ENCODE results near the gene STK25.

- TF ChIP-seq KDM1A (IDR thresholded peaks at IDR 0.05; ENCODE audit: low read depth) (no peak), POLR2A (IDR thresholded peaks at IDR 0.05; ENCODE audit: low read length) (no peak), RARB (CRISPR knock-in tag; IDR thresholded peaks at IDR 0.05) (no peak), ESRRA (IDR thresholded peaks at IDR 0.05; ENCODE audit: borderline replicate concordance, low read length) (no peak), CBX2 (IDR thresholded peaks at IDR 0.05; ENCODE audit: borderline replicate concordance, low read depth) (no peak)
- TF ChIP-seq, protein P1, sequence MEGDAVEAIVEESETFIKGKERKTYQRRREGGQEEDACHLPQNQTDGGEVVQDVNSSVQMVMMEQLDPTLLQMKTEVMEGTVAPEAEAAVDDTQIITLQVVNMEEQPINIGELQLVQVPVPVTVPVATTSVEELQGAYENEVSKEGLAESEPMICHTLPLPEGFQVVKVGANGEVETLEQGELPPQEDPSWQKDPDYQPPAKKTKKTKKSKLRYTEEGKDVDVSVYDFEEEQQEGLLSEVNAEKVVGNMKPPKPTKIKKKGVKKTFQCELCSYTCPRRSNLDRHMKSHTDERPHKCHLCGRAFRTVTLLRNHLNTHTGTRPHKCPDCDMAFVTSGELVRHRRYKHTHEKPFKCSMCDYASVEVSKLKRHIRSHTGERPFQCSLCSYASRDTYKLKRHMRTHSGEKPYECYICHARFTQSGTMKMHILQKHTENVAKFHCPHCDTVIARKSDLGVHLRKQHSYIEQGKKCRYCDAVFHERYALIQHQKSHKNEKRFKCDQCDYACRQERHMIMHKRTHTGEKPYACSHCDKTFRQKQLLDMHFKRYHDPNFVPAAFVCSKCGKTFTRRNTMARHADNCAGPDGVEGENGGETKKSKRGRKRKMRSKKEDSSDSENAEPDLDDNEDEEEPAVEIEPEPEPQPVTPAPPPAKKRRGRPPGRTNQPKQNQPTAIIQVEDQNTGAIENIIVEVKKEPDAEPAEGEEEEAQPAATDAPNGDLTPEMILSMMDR (IDR thresholded peaks at IDR 0.05): no peak
Observed at GRCh38 chr2:241545106-241545505, 36.7 kb upstream of the STK25 start.

All from A549 (cell line).